Neuronal stem cell (in vitro differentiated cells): ENCODE results near the gene CAMTA1.
A peak's percentile ranks its signal among the peaks of the same experiment; 100 is the strongest.

ENCODE experiments used
- DNase-seq: peaks from one replicate; pipeline ENCODE4 v3.0.0-alpha.2; 2013; ENCODE audit warnings: low spot score
- H2AFZ ChIP-seq: one replicate; pipeline ENCODE4 v1.6.1; 2013; ENCODE audit warnings: mild to moderate bottlenecking, low read length, inconsistent platforms
- H2AK5ac ChIP-seq: 2 replicates; pipeline ENCODE4 v1.6.1; 2013; ENCODE audit warnings: low read depth, mild to moderate bottlenecking, inconsistent platforms, low read length, moderate library complexity, mixed read lengths
- H2BK120ac ChIP-seq: 2 replicates; pipeline ENCODE4 v1.6.1; 2013; ENCODE audit warnings: low read depth, mild to moderate bottlenecking, inconsistent platforms, low read length, moderate library complexity, mixed read lengths
- H2BK12ac ChIP-seq: one replicate; pipeline ENCODE4 v1.6.1; 2013; ENCODE audit warnings: low read length, inconsistent platforms
- H2BK15ac ChIP-seq: 2 replicates; pipeline ENCODE4 v1.6.1; 2013; ENCODE audit warnings: mild to moderate bottlenecking, low read length, inconsistent platforms, mixed read lengths
- H2BK5ac ChIP-seq: one replicate; pipeline ENCODE4 v1.6.1; 2013; ENCODE audit warnings: inconsistent platforms, mild to moderate bottlenecking, low read length, moderate library complexity
- H3K14ac ChIP-seq: one replicate; pipeline ENCODE4 v1.6.1; 2013; ENCODE audit warnings: low read length, inconsistent platforms
- H3K18ac ChIP-seq: 2 replicates; pipeline ENCODE4 v1.6.1; 2013; ENCODE audit warnings: low read length, inconsistent platforms
- H3K23ac ChIP-seq: 2 replicates; pipeline ENCODE4 v1.6.1; 2013; ENCODE audit warnings: low read depth, mild to moderate bottlenecking, mixed read lengths, low read length, inconsistent platforms; ENCODE audit not compliant: poor library complexity
- H3K27ac ChIP-seq: replicated peaks from 3 replicates; pipeline ENCODE4 v1.5.1; 2013; ENCODE audit warnings: low read length, inconsistent platforms
- H3K27me3 ChIP-seq, 3 experiments: 2 replicates each; pipeline ENCODE4 v1.6.1; 2013; ENCODE audit warnings: low read length in 3 of 3, mild to moderate bottlenecking in 2 of 3, inconsistent platforms in 1 of 3, low read depth in 1 of 3, mixed read lengths in 1 of 3, moderate library complexity in 1 of 3; ENCODE audit not compliant: control insufficient read depth in 3 of 3, insufficient read depth in 3 of 3
- H3K36me3 ChIP-seq, 2 donors: replicated peaks in 1 of 2; 2 replicates each; pipeline ENCODE4 v1.6.1; 2013; ENCODE audit warnings: low read length in 2 of 2; ENCODE audit not compliant: control insufficient read depth in 2 of 2, insufficient read depth in 2 of 2
- H3K4ac ChIP-seq: 2 replicates; pipeline ENCODE4 v1.6.1; 2013; ENCODE audit warnings: inconsistent platforms, mild to moderate bottlenecking, low read length, moderate library complexity
- H3K4me1 ChIP-seq, 2 donors: 1 replicate in 1 of 2; 2 replicates in 1 of 2; pipeline ENCODE4 v1.6.1; 2013; ENCODE audit warnings: low read length in 2 of 2, low read depth in 1 of 2; ENCODE audit not compliant: control insufficient read depth in 2 of 2, insufficient read depth in 1 of 2
- H3K4me2 ChIP-seq: one replicate; pipeline ENCODE4 v1.6.1; 2013; ENCODE audit warnings: mild to moderate bottlenecking, low read length, inconsistent platforms; ENCODE audit not compliant: insufficient read depth, poor library complexity, severe bottlenecking
- H3K4me3 ChIP-seq, 2 donors: 2 replicates each; pipeline ENCODE4 v1.5.1; 2013; ENCODE audit warnings: low read length in 2 of 2, mild to moderate bottlenecking in 2 of 2, inconsistent platforms in 1 of 2, moderate library complexity in 1 of 2
- H3K79me1 ChIP-seq: one replicate; pipeline ENCODE4 v1.6.1; 2013; ENCODE audit warnings: low read depth, mild to moderate bottlenecking, inconsistent platforms, low read length, moderate library complexity
- H3K9ac ChIP-seq: one replicate; pipeline ENCODE4 v1.6.1; 2013; ENCODE audit warnings: mild to moderate bottlenecking, low read depth, low read length, inconsistent platforms; ENCODE audit not compliant: poor library complexity
- H3K9me3 ChIP-seq, 2 donors: replicated peaks in 1 of 2; 2 replicates each; pipeline versions ENCODE3 to v1.6.1; 2013; ENCODE audit warnings: low read length in 2 of 2, mild to moderate bottlenecking in 2 of 2, inconsistent platforms in 1 of 2, low read depth in 1 of 2, mixed read lengths in 1 of 2, moderate library complexity in 1 of 2; ENCODE audit not compliant: control insufficient read depth in 2 of 2, insufficient read depth in 1 of 2
- H4K8ac ChIP-seq: one replicate; pipeline ENCODE4 v1.6.1; 2013; ENCODE audit warnings: low read depth, mild to moderate bottlenecking, inconsistent platforms, low read length, moderate library complexity
- H4K91ac ChIP-seq: one replicate; pipeline ENCODE4 v1.6.1; 2013; ENCODE audit warnings: low read length, low read depth, mild to moderate bottlenecking, inconsistent platforms; ENCODE audit not compliant: poor library complexity
- WGBS, 2 donors: extraction: QIAGEN DNeasy Blood & Tissue Kit; methylation state at CpG; one replicate each; pipeline ENCODE4 v1.1.7; 2013; ENCODE audit warnings: missing lambda C conversion rate in 2 of 2, mixed read lengths in 1 of 2; ENCODE audit not compliant: insufficient read length in 2 of 2, insufficient replicate concordance in 1 of 2; ENCODE audit errors: extremely low coverage in 2 of 2; 5-methylcytosine and 5-hydroxymethylcytosine counted together

Gene CAMTA1

DNA sequence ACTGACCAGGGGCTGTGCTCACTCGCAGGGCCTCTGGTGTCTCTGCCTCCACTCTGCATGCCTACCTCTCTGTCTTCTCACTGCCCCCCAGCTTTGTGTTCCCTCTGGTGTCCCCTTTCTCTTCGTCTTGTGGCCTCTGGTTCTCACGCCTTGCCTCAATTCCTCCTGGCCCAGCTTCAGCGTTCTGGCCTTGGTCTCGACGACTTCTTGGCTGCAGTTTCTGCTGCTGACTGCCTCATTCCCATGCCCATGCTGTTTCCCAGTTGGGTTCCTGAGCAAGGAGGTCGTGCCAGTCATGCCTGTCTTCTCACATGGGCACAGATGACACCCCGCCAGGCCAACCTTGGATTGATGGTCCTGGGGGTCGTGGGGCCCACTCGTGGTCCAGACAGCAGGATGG, 562.8 kb downstream of the CAMTA1 start:
- Histone ChIP-seq H3K23ac (no peak overlapping the region), H3K79me1 (no peaks in the 10 kb centered on the region), H2AK5ac (peak overlapping the region; percentile 5), H2BK120ac (no peak overlapping the region), H3K36me3 (no peaks in the 10 kb centered on the region), H4K91ac (no peak overlapping the region), H3K4me1 (peaks cover 0 to 14% of the 10 kb centered on the region in 2 donors), H3K9ac (no peak overlapping the region), H2BK15ac (no peak overlapping the region), H3K9me3 (no peaks in the 10 kb centered on the region), H3K4me3 (peak overlapping the region in 1 of 2 donors; percentile 10), H3K4ac (no peak overlapping the region), H3K4me2 (no peak overlapping the region), H2BK12ac (no peak overlapping the region), H3K14ac (no peak overlapping the region), H3K27me3 (peaks cover 0 to 18% (median 0%) of the 10 kb centered on the region in 3 experiments), H4K8ac (no peak overlapping the region), H3K27ac (no peak overlapping the region), H2AFZ (no peak overlapping the region), H3K18ac (peak overlapping the region; percentile 62), H2BK5ac (no peak overlapping the region)
- WGBS, 2 donors: no CpG with 5 or more reads among the region's 10 CpGs
- no peak for DNase-seq

- H3K9me3 ChIP-seq: no peaks in the 10 kb centered on the region
- no peak overlapping the region for H3K4ac ChIP-seq
- peaks cover 0 to 19% (median 0%) of the 10 kb centered on the region in 3 experiments for H3K27me3 ChIP-seq
- H2BK120ac ChIP-seq: no peak overlapping the region
- H3K36me3 ChIP-seq: no peaks in the 10 kb centered on the region
- no peak overlapping the region for H2BK15ac ChIP-seq
- H4K91ac ChIP-seq: no peak overlapping the region
- H2BK12ac ChIP-seq: no peak overlapping the region
- no CpG with 5 or more reads among the region's 10 CpGs for WGBS, 2 donors
- no peak overlapping the region for H2BK5ac ChIP-seq
- no peak overlapping the region for H2AFZ ChIP-seq
- peaks cover 0 to 14% of the 10 kb centered on the region in 2 donors for H3K4me1 ChIP-seq
- H3K14ac ChIP-seq: no peak overlapping the region
- H2AK5ac ChIP-seq: no peak overlapping the region
- peak overlapping the region; percentile 62 for H3K18ac ChIP-seq
- no peaks in the 10 kb centered on the region for H3K79me1 ChIP-seq
- no peak overlapping the region for H3K9ac ChIP-seq
- H3K23ac ChIP-seq: no peak overlapping the region
- no peak overlapping the region for H4K8ac ChIP-seq
- peak; percentile 6 for DNase-seq
- H3K4me3 ChIP-seq: no peak overlapping the region
- no peak overlapping the region for H3K27ac ChIP-seq
- H3K4me2 ChIP-seq: no peak overlapping the region
Measured at GRCh38 chr1:7348580-7348979, 563.3 kb downstream of the CAMTA1 start.

DNA sequence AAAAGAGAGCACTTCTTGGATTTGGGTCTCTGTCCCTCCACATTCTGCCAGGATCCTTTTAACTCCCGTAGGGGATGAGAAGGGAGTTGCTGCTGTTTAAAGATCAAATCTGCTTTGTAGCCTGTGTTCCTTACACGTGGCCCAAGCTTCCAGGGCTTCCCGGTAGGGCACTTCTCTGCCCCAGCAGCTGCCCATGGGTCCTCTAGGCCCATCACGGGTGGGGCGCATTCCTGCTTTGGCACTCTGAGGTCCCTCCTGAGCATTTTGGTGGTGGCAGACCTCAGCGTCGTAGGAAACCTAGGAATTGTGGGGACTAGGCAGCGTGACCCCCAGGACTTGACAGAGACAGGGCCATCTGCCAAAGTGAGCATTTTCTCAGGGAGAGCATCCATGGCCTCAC, 565.5 kb downstream of the CAMTA1 start:
- Histone ChIP-seq H4K8ac (no peak overlapping the region), H3K36me3 (no peaks in the 10 kb centered on the region), H4K91ac (no peak overlapping the region), H2BK5ac (no peak overlapping the region), H3K27ac (no peak overlapping the region), H3K9ac (no peak overlapping the region), H3K18ac (peak overlapping the region; percentile 58), H3K4ac (no peak overlapping the region), H3K23ac (peak overlapping the region; percentile 19), H3K9me3 (no peaks in the 10 kb centered on the region), H3K14ac (no peak overlapping the region), H2AFZ (no peak overlapping the region), H2BK120ac (no peak overlapping the region), H3K4me2 (no peak overlapping the region), H2AK5ac (no peak overlapping the region), H3K4me1 (peaks cover 0 to 14% of the 10 kb centered on the region in 2 donors), H3K4me3 (no peak overlapping the region), H3K27me3 (peaks cover 0 to 19% (median 0%) of the 10 kb centered on the region in 3 experiments), H2BK15ac (no peak overlapping the region), H2BK12ac (no peak overlapping the region), H3K79me1 (no peaks in the 10 kb centered on the region)
- no peak for DNase-seq
- no CpG with 5 or more reads among the region's 8 CpGs for WGBS, 2 donors

DNA sequence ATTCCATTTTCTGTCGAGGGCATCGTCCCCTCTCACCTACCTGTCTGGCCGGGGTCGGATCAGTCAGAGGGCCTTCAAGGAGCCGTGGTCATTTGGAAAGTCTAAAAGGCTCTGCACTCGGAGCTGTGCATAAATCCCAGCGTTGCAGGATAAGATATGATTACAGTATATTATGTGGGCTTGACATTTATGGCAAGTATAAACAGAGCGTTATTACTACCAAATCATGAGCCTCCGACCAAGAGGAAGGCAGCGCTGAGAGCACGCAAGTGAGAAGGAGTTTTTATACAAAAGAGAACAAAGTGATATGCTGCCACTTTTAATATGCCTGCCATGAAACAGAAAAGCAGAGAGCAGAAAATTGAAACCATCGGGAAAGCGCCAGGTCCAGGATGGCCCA, 566.4 kb downstream of the CAMTA1 start:
- no peaks in the 10 kb centered on the region for H3K36me3 ChIP-seq
- H3K23ac ChIP-seq: no peak overlapping the region
- no peak overlapping the region for H2BK15ac ChIP-seq
- H2BK5ac ChIP-seq: no peak overlapping the region
- no CpG with 5 or more reads among the region's 13 CpGs for WGBS, 2 donors
- no peak overlapping the region for H2BK120ac ChIP-seq
- peaks cover 0 to 12% of the 10 kb centered on the region in 2 donors for H3K4me1 ChIP-seq
- H3K4me2 ChIP-seq: no peak overlapping the region
- peaks cover 0 to 19% (median 0%) of the 10 kb centered on the region in 3 experiments for H3K27me3 ChIP-seq
- no peak for DNase-seq
- H3K9me3 ChIP-seq: no peaks in the 10 kb centered on the region
- H2BK12ac ChIP-seq: no peak overlapping the region
- H4K8ac ChIP-seq: no peak overlapping the region
- H3K9ac ChIP-seq: no peak overlapping the region
- no peak overlapping the region for H3K4ac ChIP-seq
- H2AFZ ChIP-seq: no peak overlapping the region
- H2AK5ac ChIP-seq: no peak overlapping the region
- no peak overlapping the region for H3K14ac ChIP-seq
- H4K91ac ChIP-seq: no peak overlapping the region
- no peak overlapping the region for H3K27ac ChIP-seq
- no peaks in the 10 kb centered on the region for H3K79me1 ChIP-seq
- H3K4me3 ChIP-seq: no peak overlapping the region
- H3K18ac ChIP-seq: no peak overlapping the region
